OCI-LY1 (cell line): ENCODE measurements around the gene ARHGAP24.

Experiments used
- H2AFZ ChIP-seq: fragments of 200-600 bp; sonication (generic), shearing (Covaris generic); 2 replicates; pipeline ENCODE4 v1.6.0; 2014; ENCODE audit warnings: antibody characterized with exemption, mild to moderate bottlenecking, low read length
- H3F3A ChIP-seq: fragments of 200-600 bp; sonication (generic), shearing (Covaris generic); 2 replicates; pipeline ENCODE4 v1.6.0; 2014; ENCODE audit warnings: mild to moderate bottlenecking, antibody characterized with exemption, low read length, moderate library complexity; ENCODE audit not compliant: insufficient read depth
- H3K27ac ChIP-seq: fragments of 200-600 bp; sonication (generic); 2 replicates; pipeline ENCODE4 v1.5.1; 2014; ENCODE audit warnings: low read length, mixed run types, mild to moderate bottlenecking, low read depth; ENCODE audit not compliant: poor library complexity, severe bottlenecking
- H3K27me3 ChIP-seq: fragments of 200-600 bp; sonication (generic); 2 replicates; pipeline ENCODE4 v1.6.0; 2014; ENCODE audit warnings: antibody characterized with exemption, mild to moderate bottlenecking, low read length, moderate library complexity; ENCODE audit not compliant: insufficient read depth
- H3K36me3 ChIP-seq: fragments of 200-600 bp; sonication (generic); 2 replicates; pipeline ENCODE4 v1.6.1; 2014; ENCODE audit warnings: mild to moderate bottlenecking, antibody characterized with exemption, low read length, moderate library complexity, mixed read lengths; ENCODE audit not compliant: insufficient read depth
- H3K4me1 ChIP-seq: fragments of 200-600 bp; sonication (generic); 2 replicates; pipeline ENCODE4 v1.5.1; 2014; ENCODE audit warnings: mild to moderate bottlenecking, low read length, moderate library complexity; ENCODE audit not compliant: insufficient read depth, severe bottlenecking
- H3K4me2 ChIP-seq: fragments of 200-600 bp; sonication (generic), shearing (Covaris generic); 2 replicates; pipeline ENCODE4 v1.6.1; 2014; ENCODE audit warnings: low read length
- H3K4me3 ChIP-seq: fragments of 200-600 bp; sonication (generic); 2 replicates; pipeline ENCODE4 v1.5.1; 2014; ENCODE audit warnings: low read length, low read depth, mild to moderate bottlenecking, mixed read lengths; ENCODE audit not compliant: poor library complexity, severe bottlenecking
- H3K79me2 ChIP-seq: fragments of 200-600 bp; shearing (Covaris generic); 2 replicates; pipeline ENCODE4 v1.6.1; 2016; ENCODE audit warnings: mixed run types, low read length, mixed read lengths; ENCODE audit not compliant: insufficient read depth
- H3K9ac ChIP-seq: fragments of 200-600 bp; sonication (generic), shearing (Covaris generic); 2 replicates; pipeline ENCODE4 v1.6.1; 2014; ENCODE audit warnings: mild to moderate bottlenecking, low read length, mixed read lengths
- H3K9me2 ChIP-seq: fragments of 200-600 bp; sonication (generic), shearing (Covaris generic); 2 replicates; pipeline ENCODE4 v1.6.1; 2014; ENCODE audit warnings: low read depth, mild to moderate bottlenecking, low read length, mixed read lengths
- H3K9me3 ChIP-seq: fragments of 200-600 bp; shearing (Covaris generic); 2 replicates; pipeline ENCODE4 v1.6.1; 2014; ENCODE audit warnings: low read length, mixed read lengths
- H4K20me1 ChIP-seq: fragments of 200-600 bp; sonication (generic), shearing (Covaris generic); 2 replicates; pipeline ENCODE4 v1.6.0; 2016; ENCODE audit warnings: mild to moderate bottlenecking, low read length; ENCODE audit not compliant: insufficient read depth
- EZH2 ChIP-seq: fragments of 200-600 bp; sonication (generic), shearing (Covaris generic); IDR thresholded peaks from 2 replicates; pipeline ENCODE4 v1.8.0; 2017; ENCODE audit warnings: borderline replicate concordance, mixed run types, mild to moderate bottlenecking, antibody characterized with exemption, low read length, moderate library complexity, mixed read lengths
- TF ChIP-seq, protein P1 (sequence below): fragments of 200-600 bp; sonication (generic), shearing (Covaris generic); IDR thresholded peaks from 2 replicates; pipeline ENCODE4 v1.5.1; 2017; ENCODE audit warnings: mild to moderate bottlenecking, antibody characterized with exemption, low read length, moderate library complexity, mixed read lengths

The ARHGAP24 gene

DNA sequence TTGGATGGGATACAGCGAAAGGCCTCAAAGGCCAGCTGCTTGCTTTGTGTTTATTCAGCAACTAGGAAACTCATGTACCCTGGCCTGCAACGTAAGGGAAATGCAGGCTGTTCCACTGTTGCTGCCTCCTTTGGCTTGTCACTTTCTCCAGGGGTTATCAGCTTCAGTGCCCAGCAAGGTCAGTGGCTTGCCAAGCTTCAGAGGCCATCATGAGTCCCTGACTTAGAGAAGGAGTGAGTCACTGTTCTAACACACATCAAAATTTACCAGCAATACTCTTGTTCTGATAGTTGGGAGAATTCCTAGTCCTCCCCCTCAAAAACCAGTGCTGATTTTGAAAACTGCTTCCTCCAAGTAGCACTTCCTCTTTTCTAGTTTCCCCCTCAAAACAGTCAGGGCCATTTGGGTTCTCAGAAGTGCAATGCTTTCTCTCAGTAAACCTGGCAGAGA, 250.8 kb downstream of the ARHGAP24 start:
- peak overlapping the region; percentile 95 for H3K27ac ChIP-seq
- no peaks in the 10 kb centered on the region for H3K9me3 ChIP-seq
- H3K4me2 ChIP-seq, result peak overlapping the region; percentile 49
- no peaks in the 10 kb centered on the region for H3K9me2 ChIP-seq
- H2AFZ ChIP-seq, result no peak overlapping the region
- TF ChIP-seq EZH2, result no peak
- TF ChIP-seq, protein P1, sequence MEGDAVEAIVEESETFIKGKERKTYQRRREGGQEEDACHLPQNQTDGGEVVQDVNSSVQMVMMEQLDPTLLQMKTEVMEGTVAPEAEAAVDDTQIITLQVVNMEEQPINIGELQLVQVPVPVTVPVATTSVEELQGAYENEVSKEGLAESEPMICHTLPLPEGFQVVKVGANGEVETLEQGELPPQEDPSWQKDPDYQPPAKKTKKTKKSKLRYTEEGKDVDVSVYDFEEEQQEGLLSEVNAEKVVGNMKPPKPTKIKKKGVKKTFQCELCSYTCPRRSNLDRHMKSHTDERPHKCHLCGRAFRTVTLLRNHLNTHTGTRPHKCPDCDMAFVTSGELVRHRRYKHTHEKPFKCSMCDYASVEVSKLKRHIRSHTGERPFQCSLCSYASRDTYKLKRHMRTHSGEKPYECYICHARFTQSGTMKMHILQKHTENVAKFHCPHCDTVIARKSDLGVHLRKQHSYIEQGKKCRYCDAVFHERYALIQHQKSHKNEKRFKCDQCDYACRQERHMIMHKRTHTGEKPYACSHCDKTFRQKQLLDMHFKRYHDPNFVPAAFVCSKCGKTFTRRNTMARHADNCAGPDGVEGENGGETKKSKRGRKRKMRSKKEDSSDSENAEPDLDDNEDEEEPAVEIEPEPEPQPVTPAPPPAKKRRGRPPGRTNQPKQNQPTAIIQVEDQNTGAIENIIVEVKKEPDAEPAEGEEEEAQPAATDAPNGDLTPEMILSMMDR, result no peak
- peaks cover 39% of the 10 kb centered on the region for H3K36me3 ChIP-seq
- no peaks in the 10 kb centered on the region for H3F3A ChIP-seq
- H3K27me3 ChIP-seq, result no peaks in the 10 kb centered on the region
- peak overlapping the region; percentile 56 for H3K9ac ChIP-seq
- H4K20me1 ChIP-seq, result no peaks in the 10 kb centered on the region
- H3K79me2 ChIP-seq, result no peaks in the 10 kb centered on the region
- peak overlapping the region; percentile 17 for H3K4me3 ChIP-seq
- peaks cover 44% of the 10 kb centered on the region for H3K4me1 ChIP-seq

DNA sequence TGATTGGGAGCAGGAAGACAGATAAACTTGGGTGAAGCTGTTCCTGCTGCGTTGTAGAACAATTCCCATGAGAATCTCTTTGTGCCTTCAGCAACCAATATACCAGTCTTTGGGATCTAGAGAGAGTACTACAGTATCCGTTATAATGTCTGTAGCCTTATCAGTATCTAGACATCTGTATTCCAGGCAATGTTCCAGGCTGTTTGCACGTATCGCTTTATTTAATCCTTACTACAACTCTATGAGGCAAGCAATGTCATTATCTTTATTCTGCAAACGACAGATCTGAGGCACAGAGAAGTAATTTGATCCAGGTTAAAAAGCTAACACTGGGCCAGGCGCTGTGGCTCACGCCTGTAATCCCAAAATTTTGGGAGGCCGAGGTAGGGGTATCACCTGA, 251.6 kb downstream of the ARHGAP24 start:
- Histone ChIP-seq H3K9me2 (no peaks in the 10 kb centered on the region), H3K27me3 (no peaks in the 10 kb centered on the region), H3K27ac (peak overlapping the region; percentile 95), H3K36me3 (peaks cover 42% of the 10 kb centered on the region), H2AFZ (no peak overlapping the region), H3K9ac (peak overlapping the region; percentile 14; the same call in 1 of the 2 replicates), H3K9me3 (no peaks in the 10 kb centered on the region), H4K20me1 (no peaks in the 10 kb centered on the region), H3K4me3 (no peak overlapping the region), H3F3A (no peaks in the 10 kb centered on the region), H3K4me1 (peaks cover 48% of the 10 kb centered on the region), H3K79me2 (no peaks in the 10 kb centered on the region), H3K4me2 (peak overlapping the region; percentile 49; the same call in 1 of the 2 replicates)
- TF ChIP-seq, protein P1, result no peak
- TF ChIP-seq EZH2, result no peak

DNA sequence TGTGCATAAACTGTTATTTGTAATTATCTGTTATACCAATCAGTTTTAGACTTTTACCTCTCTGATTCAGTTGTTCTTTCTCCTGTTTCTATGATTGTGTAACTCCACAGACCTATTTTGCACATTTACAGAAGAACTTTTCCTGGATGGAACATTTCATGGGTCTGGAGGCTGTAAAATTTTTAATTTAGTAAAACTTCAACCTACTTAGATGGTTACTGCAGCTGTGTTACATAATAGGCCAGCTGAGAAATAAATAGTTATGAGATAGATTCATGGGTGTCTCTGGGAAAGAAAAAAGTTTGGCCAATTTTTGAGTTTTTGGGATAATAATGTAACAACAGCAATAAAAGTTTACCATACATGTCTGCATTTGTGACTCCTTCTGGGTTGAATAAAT, 253.5 kb downstream of the ARHGAP24 start:
- Histone ChIP-seq H3K79me2 (no peaks in the 10 kb centered on the region), H3K4me3 (no peak overlapping the region), H3K36me3 (peaks cover 23% of the 10 kb centered on the region), H3F3A (no peaks in the 10 kb centered on the region), H3K27me3 (no peaks in the 10 kb centered on the region), H3K27ac (no peak overlapping the region), H3K9me3 (no peaks in the 10 kb centered on the region), H4K20me1 (no peaks in the 10 kb centered on the region), H2AFZ (no peak overlapping the region), H3K9ac (no peak overlapping the region), H3K4me2 (no peak overlapping the region), H3K9me2 (no peaks in the 10 kb centered on the region), H3K4me1 (peaks cover 56% of the 10 kb centered on the region)
- no peak for TF ChIP-seq EZH2
- TF ChIP-seq, protein P1, result no peak
